Fibroblast of mammary gland (primary cell): Measurements from ENCODE around the gene SLC2A1.

Experiments used
- DNase-seq: peaks from one replicate; pipeline ENCODE4 v3.0.0-alpha.2; 2010; ENCODE audit warnings: low read depth
- H3K4me3 ChIP-seq: 2 replicates; pipeline ENCODE4 v1.5.1; 2011; ENCODE audit warnings: low read depth, mild to moderate bottlenecking, low read length, moderate library complexity; ENCODE audit not compliant: control insufficient read depth
- TF ChIP-seq, protein P1 (sequence below): conservative IDR thresholded peaks from 2 replicates; pipeline ENCODE4 v1.5.1; 2011; ENCODE audit warnings: low read depth, low read length, inconsistent platforms; ENCODE audit not compliant: control insufficient read depth, insufficient read depth

Gene SLC2A1

DNA sequence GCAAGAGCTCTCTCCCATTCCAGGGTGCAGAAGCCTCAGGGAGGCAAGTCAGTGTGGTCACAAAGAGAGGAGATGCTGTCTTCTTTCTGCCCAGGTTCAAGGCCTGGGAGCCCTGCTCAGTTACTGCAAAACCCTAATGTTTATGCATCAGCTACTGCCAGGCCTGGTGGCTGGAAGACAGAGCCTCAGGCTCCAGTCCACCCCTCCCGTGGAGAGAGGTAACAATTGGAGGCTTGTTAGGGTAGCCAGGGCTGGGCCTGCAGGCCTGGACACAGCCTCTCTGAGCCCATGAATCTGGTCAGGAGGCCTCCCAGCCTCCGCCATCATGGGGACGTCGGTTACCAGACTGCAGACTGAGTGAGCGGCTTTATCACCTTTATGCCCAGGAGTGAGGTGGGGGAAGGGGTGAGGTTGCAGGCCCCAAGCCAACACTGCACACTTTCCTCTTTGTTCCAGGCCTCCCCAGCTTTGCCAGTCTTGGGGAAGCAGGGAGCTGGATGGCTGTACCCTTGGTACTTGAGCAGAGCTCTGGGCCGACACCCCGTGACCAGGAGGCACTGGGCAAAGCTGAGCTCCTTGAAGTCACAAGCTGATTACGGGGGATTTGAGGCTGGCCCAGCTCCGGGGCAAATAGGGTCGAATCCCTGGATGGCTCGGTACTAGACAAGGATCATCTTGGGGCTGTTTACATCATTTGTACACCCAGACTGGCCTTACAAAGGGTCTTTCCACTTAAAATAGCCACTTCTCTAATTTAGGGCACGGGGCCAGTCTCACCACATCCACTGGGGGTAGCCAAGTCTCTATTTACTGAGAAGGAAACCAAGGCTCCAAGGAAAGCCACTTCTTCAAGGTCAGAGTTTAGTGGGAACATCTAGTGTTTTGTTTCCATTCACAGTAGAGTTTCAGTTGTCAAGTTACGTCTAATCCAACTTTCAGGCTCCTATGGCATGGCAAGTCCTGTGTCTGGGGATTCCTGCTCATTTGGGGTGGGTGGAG lies 5.2 kb downstream of the SLC2A1 start:
- TF ChIP-seq, protein P1, sequence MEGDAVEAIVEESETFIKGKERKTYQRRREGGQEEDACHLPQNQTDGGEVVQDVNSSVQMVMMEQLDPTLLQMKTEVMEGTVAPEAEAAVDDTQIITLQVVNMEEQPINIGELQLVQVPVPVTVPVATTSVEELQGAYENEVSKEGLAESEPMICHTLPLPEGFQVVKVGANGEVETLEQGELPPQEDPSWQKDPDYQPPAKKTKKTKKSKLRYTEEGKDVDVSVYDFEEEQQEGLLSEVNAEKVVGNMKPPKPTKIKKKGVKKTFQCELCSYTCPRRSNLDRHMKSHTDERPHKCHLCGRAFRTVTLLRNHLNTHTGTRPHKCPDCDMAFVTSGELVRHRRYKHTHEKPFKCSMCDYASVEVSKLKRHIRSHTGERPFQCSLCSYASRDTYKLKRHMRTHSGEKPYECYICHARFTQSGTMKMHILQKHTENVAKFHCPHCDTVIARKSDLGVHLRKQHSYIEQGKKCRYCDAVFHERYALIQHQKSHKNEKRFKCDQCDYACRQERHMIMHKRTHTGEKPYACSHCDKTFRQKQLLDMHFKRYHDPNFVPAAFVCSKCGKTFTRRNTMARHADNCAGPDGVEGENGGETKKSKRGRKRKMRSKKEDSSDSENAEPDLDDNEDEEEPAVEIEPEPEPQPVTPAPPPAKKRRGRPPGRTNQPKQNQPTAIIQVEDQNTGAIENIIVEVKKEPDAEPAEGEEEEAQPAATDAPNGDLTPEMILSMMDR: no peak

DNA sequence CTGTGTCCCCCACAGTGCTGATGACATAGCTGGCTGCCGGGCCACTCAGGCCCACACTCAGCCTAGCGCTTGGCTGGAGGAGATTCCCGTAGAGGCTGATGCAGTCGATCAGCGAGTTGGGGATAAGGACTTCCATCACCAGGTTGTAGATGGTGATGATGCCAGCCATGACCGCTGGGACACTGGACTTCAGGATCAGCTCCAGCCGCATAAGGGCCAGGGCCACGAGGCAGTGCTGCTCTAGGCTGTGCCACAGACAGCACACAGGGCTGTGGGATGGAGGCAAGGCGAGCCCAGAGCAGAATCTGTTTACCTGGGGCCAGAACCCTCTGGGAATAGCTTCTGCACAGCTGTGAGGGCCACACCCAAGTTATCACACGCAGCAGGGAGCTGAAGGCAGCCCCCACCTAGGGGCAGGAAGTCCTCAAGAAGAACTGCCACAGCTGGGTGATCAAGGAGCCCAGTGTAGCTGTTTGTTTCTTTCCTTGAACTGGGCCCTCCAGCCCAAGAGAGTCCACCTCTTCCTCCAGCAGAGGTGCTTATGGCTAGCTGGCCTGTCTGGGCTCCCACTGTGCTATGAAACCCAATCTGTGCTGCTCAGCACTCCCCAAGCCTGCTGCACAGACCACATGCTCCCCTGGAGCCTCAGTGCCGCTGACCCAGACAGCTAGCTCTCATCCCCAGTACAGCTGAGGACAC lies 6.2 kb downstream of the SLC2A1 start:
- no peak overlapping the region for H3K4me3 ChIP-seq
- TF ChIP-seq, protein P1: no peak
- DNase-seq: no peak

More for the DNA sequence above, 5.2 kb downstream of the SLC2A1 start:
- no peak for DNase-seq
- no peak overlapping the region for H3K4me3 ChIP-seq

DNA sequence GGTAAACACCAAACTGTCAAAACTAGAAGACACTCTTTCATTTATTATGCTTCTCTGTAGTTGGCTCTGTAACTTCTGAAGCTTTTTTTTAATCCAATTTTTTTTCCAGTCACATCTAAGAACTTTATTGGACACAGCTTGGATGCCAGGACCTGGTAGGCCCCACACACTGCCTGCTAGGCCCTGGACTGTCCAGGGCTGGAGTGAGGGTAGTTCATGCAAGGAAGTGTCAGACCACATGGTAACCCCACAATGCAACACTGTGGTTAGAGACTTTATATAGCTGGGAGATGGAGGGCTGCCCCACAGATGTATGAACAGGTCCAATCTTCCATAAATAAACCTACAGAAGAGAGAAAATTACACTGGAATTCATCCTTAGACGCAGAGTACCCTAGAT lies 7.1 kb downstream of the SLC2A1 start:
- H3K4me3 ChIP-seq: no peak overlapping the region
- TF ChIP-seq, protein P1: no peak
- no peak for DNase-seq

DNA sequence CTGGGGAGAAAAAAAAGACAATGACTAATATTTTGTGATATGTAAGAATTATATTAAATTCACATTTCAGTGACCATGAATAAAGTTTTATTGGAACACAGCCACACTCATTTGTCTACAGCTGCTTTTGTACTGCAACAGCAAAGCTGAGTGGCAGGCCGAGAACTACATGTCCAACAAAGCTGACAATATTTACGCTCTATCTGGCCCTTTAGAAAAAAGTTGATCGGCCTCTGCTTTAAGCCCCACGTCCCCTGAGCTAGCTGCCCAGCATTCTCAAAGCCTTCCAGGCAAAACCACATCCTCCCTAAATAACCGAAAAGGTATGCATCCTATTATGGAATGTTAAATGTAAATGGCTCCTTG lies 8.6 kb downstream of the SLC2A1 start:
- no peak overlapping the region for H3K4me3 ChIP-seq
- TF ChIP-seq, protein P1: no peak
- peak; percentile 47 for DNase-seq

DNA sequence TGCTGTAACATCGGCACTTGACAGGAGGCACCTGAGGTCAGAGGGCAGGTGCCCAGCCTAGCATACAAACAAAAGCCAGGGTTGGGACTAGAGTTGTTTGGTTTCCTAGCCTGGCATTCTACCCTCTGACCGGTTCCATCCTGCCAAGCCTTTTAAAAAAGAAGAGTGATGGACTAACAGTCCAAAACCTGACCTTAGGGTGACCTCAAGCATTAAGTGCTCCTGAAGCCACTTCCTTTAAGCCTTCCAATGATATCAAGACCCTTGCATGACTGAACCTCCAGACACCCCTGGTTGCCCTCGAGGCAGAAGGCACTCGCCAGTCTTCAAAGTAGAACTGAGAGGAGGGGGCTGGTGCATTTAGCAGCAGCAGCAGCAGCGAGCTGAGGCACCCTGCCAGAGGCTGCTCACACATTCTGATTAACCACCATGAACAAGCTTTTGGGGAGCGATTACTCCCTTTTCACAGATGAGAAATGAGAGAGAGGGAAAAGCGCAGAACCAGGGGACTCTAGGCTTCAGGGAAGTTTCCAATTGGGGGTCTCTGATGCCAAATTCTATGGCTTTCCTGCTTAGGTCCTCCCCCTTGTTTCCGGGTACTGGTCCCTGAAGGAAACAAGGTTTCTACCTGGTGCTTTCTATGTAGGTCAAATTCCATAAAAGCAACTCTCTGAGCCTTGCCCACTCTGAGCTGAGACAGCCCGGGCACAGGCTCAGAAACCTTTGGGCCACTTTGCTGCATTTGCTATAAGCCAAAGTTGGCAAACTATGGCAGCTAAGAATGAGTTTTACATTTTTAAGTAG lies 9.2 kb downstream of the SLC2A1 start:
- H3K4me3 ChIP-seq: no peak overlapping the region
- TF ChIP-seq, protein P1: no peak

More for the DNA sequence above, 9.2 kb downstream of the SLC2A1 start:
- DNase-seq: no peak
